Colonic mucosa (tissue), 4 donors: ENCODE measurements around the gene KIF19. TPM values are rescaled to one million over a fixed set of nuclear protein-coding genes. Genes with fewer than 3 reads are reported as not detected.

ENCODE experiments used
- DNase-seq: peaks from one replicate; pipeline ENCODE4 v3.0.0-alpha.2; 2020
- H3K27ac ChIP-seq: fragments of 200-600 bp; one replicate; pipeline ENCODE4 v1.8.0; 2021
- H3K27me3 ChIP-seq: fragments of 200-600 bp; one replicate; pipeline ENCODE4 v1.8.0; 2021
- H3K36me3 ChIP-seq: fragments of 200-600 bp; one replicate; pipeline ENCODE4 v1.8.0; 2021
- H3K4me1 ChIP-seq: fragments of 200-600 bp; one replicate; pipeline ENCODE4 v1.8.0; 2021; ENCODE audit warnings: mild to moderate bottlenecking
- H3K4me3 ChIP-seq: fragments of 200-600 bp; one replicate; pipeline ENCODE4 v1.8.0; 2021
- H3K9ac ChIP-seq, 2 donors: one replicate each; pipeline ENCODE4 v1.7.0; 2013; ENCODE audit warnings: control low read depth in 2 of 2, low read depth in 2 of 2, low read length in 2 of 2
- H3K9me3 ChIP-seq: fragments of 200-600 bp; one replicate; pipeline ENCODE4 v1.8.0; 2021
- CTCF ChIP-seq: fragments of 200-600 bp; IDR thresholded peaks from one replicate; pipeline ENCODE4 v1.8.0; 2022; ENCODE audit warnings: antibody characterized with exemption, mild to moderate bottlenecking
- intact Hi-C: fragments of 100-400 bp; cut with DNase I; formaldehyde crosslinking; loops from one replicate; pipeline ENCODE4 v1.14.1; 2022
- total RNA-seq, 2 donors: library from RNA; stranded (reverse); fragmentation: NEBNext Ultra II Directional in 1 of 2; extraction: Animal tissue kit (Norgen Biotek cat#: 25700) in 1 of 2; gene quantifications; one replicate each; pipeline ENCODE4 v1.2.1, GENCODE V29; 2021
- donor health status: healthy.
- donor health status: DM: no; HTN: no; CAD: no.
- donor health status: DM: no; HTN: no; CAD: no.

KIF19 gene
- total RNA-seq, 2 donors from 2014 or later: 2.6 to 3.2 TPM

- DNase-seq: no peak
- H3K4me3 ChIP-seq: no peak overlapping the region
- peaks cover 16% of the 10 kb centered on the region for H3K27me3 ChIP-seq
- no peaks in the 10 kb centered on the region for H3K36me3 ChIP-seq
- H3K4me1 ChIP-seq: no peaks in the 10 kb centered on the region
- intact Hi-C loops: no loop called here
- no peak for TF ChIP-seq CTCF
- H3K9me3 ChIP-seq: no peaks in the 10 kb centered on the region
- no peak overlapping the region for H3K27ac ChIP-seq
- no peak overlapping the region for H3K9ac ChIP-seq
These were observed 23.1 kb downstream of the KIF19 start for GRCh38 chr17:74349120-74349519.

- Histone ChIP-seq H3K36me3 (no peaks in the 10 kb centered on the region), H3K4me3 (no peak overlapping the region), H3K9ac (no peak overlapping the region), H3K4me1 (no peaks in the 10 kb centered on the region), H3K27me3 (peaks cover 28% of the 10 kb centered on the region), H3K27ac (no peak overlapping the region), H3K9me3 (no peaks in the 10 kb centered on the region)
- intact Hi-C loops: no loop called here
- DNase-seq: no peak
- TF ChIP-seq CTCF: no peak
These were observed 24.5 kb downstream of the KIF19 start for GRCh38 chr17:74350486-74350885.

GRCh38 chr17:74351552-74352210 lies 25.7 kb downstream of the KIF19 start:
- no peak for DNase-seq
- intact Hi-C loops: no loop called here
- H3K36me3 ChIP-seq: no peaks in the 10 kb centered on the region

GRCh38 chr17:74353446-74354060 lies 27.5 kb downstream of the KIF19 start:
- no peak for DNase-seq
- H3K27me3 ChIP-seq: peaks cover 52% of the 10 kb centered on the region
- H3K4me1 ChIP-seq: peaks cover 5% of the 10 kb centered on the region
- no peak for TF ChIP-seq CTCF
- no peak overlapping the region for H3K27ac ChIP-seq
- no peak overlapping the region for H3K4me3 ChIP-seq
- no peaks in the 10 kb centered on the region for H3K36me3 ChIP-seq
- intact Hi-C loops: no loop called here
- no peak overlapping the region for H3K9ac ChIP-seq
- no peaks in the 10 kb centered on the region for H3K9me3 ChIP-seq

More at GRCh38 chr17:74351552-74352210, 25.7 kb downstream of the KIF19 start:
- H3K4me1 ChIP-seq: no peaks in the 10 kb centered on the region
- H3K27ac ChIP-seq: no peak overlapping the region
- no peak overlapping the region for H3K4me3 ChIP-seq
- H3K27me3 ChIP-seq: peaks cover 38% of the 10 kb centered on the region
- TF ChIP-seq CTCF: no peak
- H3K9me3 ChIP-seq: no peaks in the 10 kb centered on the region
- H3K9ac ChIP-seq: no peak overlapping the region

- Histone ChIP-seq H3K27me3 (peaks cover 52% of the 10 kb centered on the region), H3K27ac (no peak overlapping the region), H3K9ac (no peak overlapping the region), H3K4me3 (no peak overlapping the region), H3K9me3 (no peaks in the 10 kb centered on the region), H3K36me3 (no peaks in the 10 kb centered on the region), H3K4me1 (peaks cover 5% of the 10 kb centered on the region)
- DNase-seq: peak; percentile 58
- intact Hi-C loops: no loop called here
- peak; percentile 58 for TF ChIP-seq CTCF
These were observed 28.1 kb downstream of the KIF19 start for GRCh38 chr17:74354123-74354522.
